PFSK-1 (cell line): ENCODE results near the gene ZNF410.

Experiments used
- FOXP2 ChIP-seq: optimal IDR thresholded peaks from 2 replicates; pipeline ENCODE3; 2011; ENCODE audit warnings: borderline replicate concordance, control low read depth, inconsistent platforms; ENCODE audit not compliant: insufficient read depth; ENCODE audit errors: extremely low read length, extremely low read depth
- POLR2AphosphoS5 ChIP-seq: IDR thresholded peaks from 2 replicates; pipeline ENCODE4 v1.6.1; 2012; ENCODE audit warnings: low read depth, mild to moderate bottlenecking, control low read depth, low read length, moderate library complexity
- REST ChIP-seq, 2 experiments: IDR thresholded peaks; 2 replicates each; pipeline versions ENCODE4 v1.6.1 to v1.8.0; 2011 to 2012; ENCODE audit warnings: low read depth in 2 of 2, low read length in 2 of 2, control low read depth in 1 of 2, inconsistent platforms in 1 of 2, mild to moderate bottlenecking in 1 of 2, moderate library complexity in 1 of 2; ENCODE audit not compliant: insufficient read depth in 1 of 2
- SIN3A ChIP-seq: IDR thresholded peaks from 2 replicates; pipeline ENCODE4 v1.6.1; 2012; ENCODE audit warnings: mild to moderate bottlenecking, low read length, moderate library complexity, borderline replicate concordance; ENCODE audit not compliant: insufficient read depth
- TAF1 ChIP-seq: IDR thresholded peaks from 2 replicates; pipeline ENCODE4 v1.6.1; 2012; ENCODE audit warnings: low read length, control low read depth, borderline replicate concordance; ENCODE audit not compliant: insufficient read depth

The ZNF410 gene

GRCh38 chr14:73958591-73958990, 71.9 kb downstream of the ZNF410 start:
- TF ChIP-seq SIN3A (no peak), REST (IDR thresholded peaks at IDR 0.05; ENCODE audit: insufficient read depth in 1 of 2, low read depth in 2 of 2, low read length in 2 of 2) (no peak), POLR2AphosphoS5 (no peak), FOXP2 (no peak), TAF1 (no peak)

- no peak for TF ChIP-seq SIN3A
- no peak for TF ChIP-seq POLR2AphosphoS5
- TF ChIP-seq TAF1, result no peak
- TF ChIP-seq FOXP2, result no peak
- no peak for TF ChIP-seq REST (IDR thresholded peaks at IDR 0.05; ENCODE audit: insufficient read depth in 1 of 2, low read depth in 2 of 2, low read length in 2 of 2)
These were observed 74.5 kb downstream of the ZNF410 start for GRCh38 chr14:73961192-73961591.

- TF ChIP-seq TAF1 (no peak), FOXP2 (no peak), SIN3A (no peak), REST (IDR thresholded peaks at IDR 0.05; ENCODE audit: insufficient read depth in 1 of 2, low read depth in 2 of 2, low read length in 2 of 2) (no peak), POLR2AphosphoS5 (no peak)
These were observed 78.6 kb downstream of the ZNF410 start for GRCh38 chr14:73965216-73965615.

GRCh38 chr14:73968885-73969284, 82.2 kb downstream of the ZNF410 start:
- TF ChIP-seq TAF1, result no peak
- TF ChIP-seq REST (IDR thresholded peaks at IDR 0.05; ENCODE audit: insufficient read depth in 1 of 2, low read depth in 2 of 2, low read length in 2 of 2), result no peak
- TF ChIP-seq SIN3A, result no peak
- no peak for TF ChIP-seq POLR2AphosphoS5
- TF ChIP-seq FOXP2, result no peak

- TF ChIP-seq SIN3A, result no peak
- TF ChIP-seq POLR2AphosphoS5, result no peak
- TF ChIP-seq REST (IDR thresholded peaks at IDR 0.05; ENCODE audit: insufficient read depth in 1 of 2, low read depth in 2 of 2, low read length in 2 of 2), result no peak
- no peak for TF ChIP-seq FOXP2
- TF ChIP-seq TAF1, result no peak
These were observed 86.8 kb downstream of the ZNF410 start for GRCh38 chr14:73973497-73973896.
